ENCODE data around the gene KCNK5. TPM values are rescaled to one million over a fixed set of nuclear protein-coding genes. Genes with fewer than 3 reads are reported as not detected.

KCNK5 gene
- total and polyA plus RNA-seq, 2 donors (not counting 1 experiment from before 2014, with no cell fraction given), result 0.07 TPM; not detected in 1

Other genes with a start within 250 kb of the KCNK5 start
- gene GLP1R, start 180.7 kb downstream of the KCNK5 start, total RNA-seq, result not detected in 2 replicates
- gene GLP1R, start 180.7 kb downstream of the KCNK5 start, polyA plus RNA-seq, result not detected in 2 replicates
- gene SAYSD1, start 114.3 kb downstream of the KCNK5 start, total RNA-seq, result 17.8 and 21.9 TPM in 2 replicates
- 4.6 and 5.3 TPM in 2 replicates for gene SAYSD1, start 114.3 kb downstream of the KCNK5 start, polyA plus RNA-seq
- not detected in 2 replicates for gene KCNK17, start 84.9 kb upstream of the KCNK5 start, total RNA-seq
- gene KCNK17, start 84.9 kb upstream of the KCNK5 start, polyA plus RNA-seq, result 0.07 TPM in 1 of 2 replicates, not detected in the other
- not detected in 2 replicates for gene KCNK16, start 93.2 kb upstream of the KCNK5 start, total RNA-seq
- gene KCNK16, start 93.2 kb upstream of the KCNK5 start, polyA plus RNA-seq, result not detected in 2 replicates